C4-2B (cell line): ENCODE results near the gene NKIRAS2.

ENCODE experiments used
- H3K27ac ChIP-seq: fragments of 450-650 bp; 2 replicates; pipeline ENCODE4 v1.5.1; 2017
- ZFX ChIP-seq: fragments of 450-650 bp; IDR thresholded peaks from 2 replicates; pipeline ENCODE4 v1.6.1; 2017
- TF ChIP-seq, protein P1 (sequence below): fragments of 450-650 bp; conservative IDR thresholded peaks from 2 replicates; pipeline ENCODE4 v1.5.1; 2017; ENCODE audit warnings: mild to moderate bottlenecking

The NKIRAS2 gene

DNA sequence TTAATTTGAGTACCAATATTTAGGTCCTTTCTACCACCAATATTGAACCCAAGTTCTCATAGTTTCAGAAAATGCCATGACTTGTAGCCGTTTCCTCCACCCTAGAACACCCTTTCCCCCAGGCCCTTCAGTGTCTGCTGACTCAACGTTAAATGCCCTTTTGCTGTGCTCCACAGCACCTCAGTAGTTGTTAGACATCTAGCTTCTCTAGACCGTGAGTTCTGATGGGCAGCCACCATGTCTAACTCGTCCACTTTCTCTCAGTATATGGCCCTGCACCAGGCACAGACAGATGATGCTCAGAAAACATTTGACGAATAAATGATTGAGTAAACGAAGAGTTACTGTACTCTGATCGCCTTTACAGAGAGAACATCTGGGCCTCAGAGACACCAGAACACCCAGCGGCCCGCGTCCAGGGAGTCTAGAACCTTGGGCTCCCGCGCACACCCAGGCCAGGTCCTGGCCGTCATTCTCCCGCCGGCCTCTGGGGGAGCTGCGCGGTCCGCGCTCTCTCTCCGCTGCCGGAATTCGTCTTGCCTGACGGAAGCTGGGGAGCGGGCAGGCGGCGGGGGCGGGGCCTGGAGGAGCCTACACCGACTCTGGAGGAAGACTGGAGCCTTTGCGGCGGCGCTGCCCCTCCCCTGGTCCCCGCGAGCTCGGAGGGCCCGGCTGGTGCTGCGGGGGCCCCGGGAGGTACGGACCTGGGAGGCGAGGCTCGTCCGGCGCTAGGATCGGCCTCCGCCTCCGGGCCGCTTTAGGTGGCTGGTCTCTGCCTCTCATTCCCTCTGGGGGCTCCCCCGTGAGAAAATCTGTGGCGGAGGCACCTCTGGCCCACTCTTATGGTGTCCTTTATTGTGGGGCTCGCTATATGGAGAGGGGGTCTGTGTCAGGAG, at the start of gene NKIRAS2:
NKIRAS2 (plus strand) TSS at position 582 of the 896 bp plus-strand sequence. CDS start 1,488 bp downstream, outside the sequence.
- TF ChIP-seq, protein P1, sequence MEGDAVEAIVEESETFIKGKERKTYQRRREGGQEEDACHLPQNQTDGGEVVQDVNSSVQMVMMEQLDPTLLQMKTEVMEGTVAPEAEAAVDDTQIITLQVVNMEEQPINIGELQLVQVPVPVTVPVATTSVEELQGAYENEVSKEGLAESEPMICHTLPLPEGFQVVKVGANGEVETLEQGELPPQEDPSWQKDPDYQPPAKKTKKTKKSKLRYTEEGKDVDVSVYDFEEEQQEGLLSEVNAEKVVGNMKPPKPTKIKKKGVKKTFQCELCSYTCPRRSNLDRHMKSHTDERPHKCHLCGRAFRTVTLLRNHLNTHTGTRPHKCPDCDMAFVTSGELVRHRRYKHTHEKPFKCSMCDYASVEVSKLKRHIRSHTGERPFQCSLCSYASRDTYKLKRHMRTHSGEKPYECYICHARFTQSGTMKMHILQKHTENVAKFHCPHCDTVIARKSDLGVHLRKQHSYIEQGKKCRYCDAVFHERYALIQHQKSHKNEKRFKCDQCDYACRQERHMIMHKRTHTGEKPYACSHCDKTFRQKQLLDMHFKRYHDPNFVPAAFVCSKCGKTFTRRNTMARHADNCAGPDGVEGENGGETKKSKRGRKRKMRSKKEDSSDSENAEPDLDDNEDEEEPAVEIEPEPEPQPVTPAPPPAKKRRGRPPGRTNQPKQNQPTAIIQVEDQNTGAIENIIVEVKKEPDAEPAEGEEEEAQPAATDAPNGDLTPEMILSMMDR = peak; percentile 99
- TF ChIP-seq ZFX = no peak
- peak within 1 kb of the TSS; percentile 79 for H3K27ac ChIP-seq

DNA sequence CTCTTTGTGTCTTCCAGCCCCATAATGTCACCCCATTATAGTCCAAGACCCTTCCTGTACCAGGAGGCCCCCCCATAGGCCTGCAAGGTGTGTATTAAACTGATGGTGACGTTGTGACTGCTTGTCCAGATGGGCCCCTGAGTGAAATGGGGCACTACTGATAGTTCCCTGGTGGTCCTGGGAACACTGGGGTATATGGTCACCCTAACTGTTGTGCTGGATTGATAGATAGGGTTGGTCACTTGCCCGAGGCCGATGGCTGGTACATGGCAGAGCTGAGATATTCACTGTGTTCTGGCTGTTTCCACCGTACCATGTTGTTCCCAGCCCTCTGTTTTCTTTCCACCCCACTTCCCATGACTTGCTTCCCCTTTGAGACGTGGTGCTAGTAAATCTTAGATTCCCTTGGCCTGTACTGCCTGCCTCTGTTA, 49.0 kb upstream of the NKIRAS2 start:
- no peak overlapping the region for H3K27ac ChIP-seq
- no peak for TF ChIP-seq ZFX
- TF ChIP-seq, protein P1 = no peak

DNA sequence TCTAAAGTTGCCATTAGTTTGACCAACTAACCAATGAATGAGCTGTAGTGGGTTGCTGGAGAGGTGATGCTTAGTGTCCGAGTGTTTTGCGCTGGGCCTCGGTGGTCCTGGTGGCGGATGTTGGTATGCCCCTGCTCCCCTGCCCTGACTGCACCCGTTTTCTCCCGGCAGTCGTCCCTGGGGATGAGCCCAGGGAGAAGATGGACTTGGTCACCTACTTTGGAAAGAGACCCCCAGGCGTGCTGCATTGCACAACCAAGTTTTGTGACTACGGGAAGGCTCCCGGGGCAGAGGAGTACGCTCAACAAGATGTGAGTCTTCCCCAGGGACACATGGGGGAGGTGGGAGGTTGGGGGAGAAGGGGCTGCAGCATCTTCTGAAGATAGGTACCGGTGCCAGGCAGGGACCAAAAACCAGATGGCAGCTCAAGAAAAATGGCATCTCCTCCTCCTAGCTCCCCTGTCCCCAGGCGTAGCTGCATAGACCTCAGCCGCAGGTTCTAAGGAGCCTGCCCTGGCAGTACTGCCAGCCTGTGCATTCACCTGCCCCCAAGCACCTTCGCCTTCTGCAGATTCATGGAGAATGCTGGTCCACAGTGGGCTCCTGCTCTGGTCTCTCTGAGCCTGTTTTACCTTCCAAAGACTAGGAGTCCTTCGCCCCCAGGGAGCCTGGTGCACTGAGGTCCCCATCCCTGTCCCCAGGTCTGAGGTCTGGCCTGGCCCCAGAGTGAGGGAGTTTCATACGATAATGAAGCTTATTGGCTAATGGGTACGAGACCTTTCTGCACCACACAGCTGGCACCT, 48.0 kb upstream of the NKIRAS2 start:
- H3K27ac ChIP-seq = peak overlapping the region; percentile 77
- no peak for TF ChIP-seq ZFX
- TF ChIP-seq, protein P1 = no peak

DNA sequence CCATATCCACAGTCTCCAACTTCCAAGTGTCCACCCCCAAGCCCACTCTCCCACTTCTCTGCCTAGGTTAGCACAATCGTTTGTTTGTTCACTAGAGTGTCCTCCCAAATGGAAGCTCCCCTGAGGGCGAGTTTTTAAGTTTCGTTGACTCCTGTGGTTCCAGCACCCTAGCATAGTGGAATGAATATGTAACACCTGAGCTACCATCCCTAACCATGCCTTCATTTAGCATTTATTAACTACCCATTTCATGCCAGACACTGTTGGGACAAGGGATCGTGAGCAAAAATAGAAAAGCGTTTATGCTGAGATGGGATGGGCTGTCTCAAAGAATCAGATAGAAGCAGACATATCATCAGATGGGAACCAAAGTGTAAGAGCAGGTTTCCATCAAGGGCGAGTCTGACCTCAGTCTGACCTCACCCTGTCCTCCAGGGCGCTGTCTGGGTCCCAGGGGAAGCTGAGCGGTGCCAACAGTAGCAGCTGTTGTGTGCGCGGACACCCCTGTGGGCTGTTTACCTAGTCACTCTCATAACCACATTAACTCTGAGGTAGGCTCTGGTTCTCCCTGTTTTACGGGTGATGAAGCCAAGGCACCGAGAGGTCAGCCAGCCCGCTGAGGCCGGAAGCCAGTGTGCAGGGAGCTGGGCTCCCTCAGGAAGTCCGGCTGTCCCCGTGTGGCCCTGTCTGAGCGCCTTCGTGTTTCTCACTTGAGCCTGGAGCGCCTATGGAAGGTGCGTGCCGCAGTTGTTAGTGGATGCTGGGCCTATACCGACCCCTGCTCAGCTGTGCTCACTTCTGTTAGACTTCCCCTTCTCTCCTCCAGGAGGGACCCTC, 47.1 kb upstream of the NKIRAS2 start:
- H3K27ac ChIP-seq = peak overlapping the region; percentile 77
- no peak for TF ChIP-seq ZFX
- TF ChIP-seq, protein P1 = no peak

DNA sequence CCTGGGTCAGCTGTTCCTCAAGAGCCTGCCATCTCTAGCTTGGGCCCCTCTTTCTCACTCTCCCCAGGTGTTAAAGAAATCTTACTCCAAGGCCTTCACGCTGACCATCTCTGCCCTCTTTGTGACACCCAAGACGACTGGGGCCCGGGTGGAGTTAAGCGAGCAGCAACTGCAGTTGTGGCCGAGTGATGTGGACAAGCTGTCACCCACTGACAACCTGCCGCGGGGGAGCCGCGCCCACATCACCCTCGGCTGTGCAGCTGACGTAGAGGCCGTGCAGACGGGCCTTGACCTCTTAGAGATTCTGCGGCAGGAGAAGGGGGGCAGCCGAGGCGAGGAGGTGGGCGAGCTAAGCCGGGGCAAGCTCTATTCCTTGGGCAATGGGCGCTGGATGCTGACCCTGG, 46.5 kb upstream of the NKIRAS2 start:
- TF ChIP-seq ZFX = no peak
- TF ChIP-seq, protein P1 = no peak
- peak overlapping the region; percentile 77 for H3K27ac ChIP-seq

DNA sequence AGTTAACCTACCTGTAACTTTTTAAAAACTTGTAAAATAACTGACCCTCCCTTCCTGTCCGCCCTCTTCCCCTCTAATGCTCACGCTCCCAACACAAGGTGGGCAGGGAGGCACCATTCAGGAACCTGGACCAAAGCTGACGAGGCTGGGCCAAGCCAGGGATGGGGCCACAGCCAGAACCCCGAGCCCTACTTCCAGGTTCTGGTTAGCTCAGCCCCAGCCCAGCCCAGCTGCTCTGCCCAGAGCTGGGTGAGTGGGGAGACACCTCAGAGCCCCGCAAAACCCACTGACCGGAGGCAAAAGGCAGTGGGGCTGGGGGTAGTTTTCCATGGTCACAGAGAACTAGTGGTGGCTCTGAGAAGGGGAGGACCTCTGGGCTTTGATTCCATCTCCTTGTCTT, 45.9 kb upstream of the NKIRAS2 start:
- peak overlapping the region; percentile 77 for H3K27ac ChIP-seq
- TF ChIP-seq, protein P1 = no peak
- TF ChIP-seq ZFX = no peak
